Keratinocyte (primary cell): ENCODE measurements around the gene PSMF1. TPM values are rescaled to one million over a fixed set of nuclear protein-coding genes. Genes with fewer than 3 reads are reported as not detected.
"Not testable (repeated sequence)": the region's sequence is repeated elsewhere in the genome, so short reads cannot be mapped to it uniquely, and the experiment has no call there.

Source experiments
- DNase-seq: peaks from one replicate; pipeline ENCODE4 v3.0.0-alpha.2; 2011; ENCODE audit warnings: low read depth, missing footprints, low spot score
- FAIRE-seq: peaks from 2 replicates; lab custom pipeline; 2011; peaks lifted over from hg19 to GRCh38; lab: Jason Lieb, UNC
- H2AFZ ChIP-seq: 2 replicates; pipeline ENCODE4 v1.6.0; 2012; ENCODE audit warnings: low read length, control low read depth, inconsistent platforms; ENCODE audit not compliant: control insufficient read depth
- H3K27ac ChIP-seq: 2 replicates; pipeline ENCODE4 v1.5.1; 2011; ENCODE audit warnings: low read length; ENCODE audit not compliant: control insufficient read depth, insufficient read depth
- H3K27me3 ChIP-seq: 3 replicates; pipeline ENCODE4 v1.6.0; 2011; ENCODE audit warnings: low read length; ENCODE audit not compliant: control insufficient read depth, insufficient read depth; ENCODE audit errors: extremely low read depth
- H3K36me3 ChIP-seq, 2 experiments: 2 replicates in 1 of 2; 3 replicates in 1 of 2; pipeline ENCODE4 v1.5.1; 2011; ENCODE audit warnings: low read length in 2 of 2, mild to moderate bottlenecking in 1 of 2; ENCODE audit not compliant: control insufficient read depth in 2 of 2, insufficient read depth in 2 of 2; ENCODE audit errors: extremely low read depth in 1 of 2
- H3K4me1 ChIP-seq: 3 replicates; pipeline ENCODE4 v1.5.1; 2011; ENCODE audit warnings: low read length; ENCODE audit not compliant: control insufficient read depth, insufficient read depth; ENCODE audit errors: extremely low read depth
- H3K4me2 ChIP-seq: 3 replicates; pipeline ENCODE4 v1.6.0; 2011; ENCODE audit warnings: low read depth, low read length; ENCODE audit not compliant: control insufficient read depth, insufficient read depth; ENCODE audit errors: extremely low read depth
- H3K4me3 ChIP-seq, 3 experiments: fragments of 200-600 bp in 1 of 3; sonication (generic) in 1 of 3; 2 replicates in 2 of 3; 3 replicates in 1 of 3; pipeline ENCODE4 v1.5.1; 2011 to 2016; ENCODE audit warnings: low read length in 3 of 3, mild to moderate bottlenecking in 3 of 3, control low read depth in 2 of 3, inconsistent platforms in 1 of 3, low read depth in 1 of 3, mixed read lengths in 1 of 3, mixed run types in 1 of 3, moderate library complexity in 1 of 3; ENCODE audit not compliant: control insufficient read depth in 2 of 3, insufficient read depth in 2 of 3; ENCODE audit errors: extremely low read depth in 1 of 3
- H3K79me2 ChIP-seq: 2 replicates; pipeline ENCODE4 v1.6.0; 2012; ENCODE audit warnings: low read length; ENCODE audit not compliant: control insufficient read depth, insufficient read depth
- H3K9ac ChIP-seq: 3 replicates; pipeline ENCODE4 v1.6.0; 2011; ENCODE audit warnings: low read length; ENCODE audit not compliant: control insufficient read depth, insufficient read depth; ENCODE audit errors: extremely low read depth
- H3K9me1 ChIP-seq: 3 replicates; pipeline ENCODE4 v1.6.0; 2011; ENCODE audit warnings: low read length; ENCODE audit not compliant: control insufficient read depth, insufficient read depth; ENCODE audit errors: extremely low read depth
- H3K9me3 ChIP-seq: 2 replicates; pipeline ENCODE4 v1.5.1; 2012; ENCODE audit warnings: low read depth, low read length; ENCODE audit not compliant: control insufficient read depth
- H4K20me1 ChIP-seq: 3 replicates; pipeline ENCODE4 v1.6.0; 2011; ENCODE audit warnings: low read length; ENCODE audit not compliant: control insufficient read depth, insufficient read depth; ENCODE audit errors: extremely low read depth
- CTCF ChIP-seq, 3 experiments: IDR thresholded peaks in 1 of 3; conservative IDR thresholded peaks in 1 of 3; optimal IDR thresholded peaks in 1 of 3; 2 replicates in 2 of 3; 3 replicates in 1 of 3; pipeline versions ENCODE3 to v1.5.1; 2011; ENCODE audit warnings: low read length in 3 of 3, mild to moderate bottlenecking in 3 of 3, moderate library complexity in 2 of 3, control low read depth in 1 of 3, inconsistent platforms in 1 of 3; ENCODE audit not compliant: insufficient read depth in 2 of 3; ENCODE audit errors: extremely low read depth in 1 of 3
- EZH2 ChIP-seq: IDR thresholded peaks from one replicate; pipeline ENCODE4 v1.6.1; 2012; ENCODE audit warnings: inconsistent platforms, mild to moderate bottlenecking, low read length, moderate library complexity
- dilution Hi-C: fragments of 300-500 bp; cut with MboI; formaldehyde crosslinking; loops from one replicate; pipeline ENCODE4 v1.7.0; 2020; ENCODE audit warnings: low sequenced_read_pairs; ENCODE audit not compliant: extremely low pct_ligation_motif_present
- polyA plus RNA-seq, 5 experiments: library from polyadenylated mRNA; depleted of rRNA in 3 of 5; stranded (reverse) in 3 of 5; stranded (forward) in 1 of 5; unstranded in 1 of 5; fragments of >200 nt; gene quantifications; 1 replicate in 1 of 5; 2 replicates in 3 of 5; 3 replicates in 1 of 5; pipeline versions ENCODE4 v1.2.1 to v1.2.3, GENCODE V29; 2011 to 2012; ENCODE audit warnings: missing spikeins in 2 of 5, low read depth in 1 of 5, low replicate concordance in 1 of 5

Gene PSMF1
- polyA plus RNA-seq, 1 donor (not counting 4 experiments of a cell fraction or from before 2014, with no cell fraction given), result 58.5 TPM

- dilution Hi-C loops, result no loop called here
Observed at GRCh38 chr20:1214838-1215261, 96.4 kb downstream of the PSMF1 start.

DNA sequence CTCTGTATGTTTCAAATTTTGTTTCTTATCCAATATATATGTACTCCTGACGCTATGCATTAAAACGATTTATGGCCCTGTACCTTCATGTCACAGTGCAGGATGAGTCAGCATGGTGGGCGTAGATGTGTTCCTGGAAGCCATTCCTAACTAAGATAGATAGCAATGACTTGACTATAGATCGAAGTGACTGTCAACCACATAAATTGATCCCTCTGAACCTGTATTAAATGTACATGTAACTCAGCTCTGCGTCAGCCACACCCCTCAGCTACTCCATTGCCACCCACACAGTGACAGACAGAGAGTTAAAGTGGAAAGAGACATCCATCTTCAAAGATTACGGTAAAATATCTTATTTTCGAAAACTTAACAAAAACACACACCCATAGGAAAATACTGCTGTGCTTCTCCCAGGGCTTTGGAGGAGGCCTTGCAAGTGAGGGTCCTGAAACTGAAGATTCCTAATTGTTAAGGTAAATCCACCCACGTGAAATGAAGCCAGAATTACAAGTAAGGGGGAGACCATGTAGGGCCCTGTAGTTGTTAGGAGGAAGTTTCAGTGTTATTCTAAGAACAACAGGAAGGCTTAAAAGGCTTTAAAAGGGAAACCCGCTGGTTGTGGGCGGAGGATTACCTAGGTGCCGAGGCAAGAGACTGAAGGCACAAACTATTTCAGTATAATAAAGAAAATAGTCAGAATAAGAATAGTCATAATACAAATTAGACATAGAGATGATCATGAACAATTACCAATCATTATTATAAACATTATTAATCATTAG lies 97.2 kb downstream of the PSMF1 start:
- no peaks in the 10 kb centered on the region for H3K9me3 ChIP-seq
- no peaks in the 10 kb centered on the region for H3K36me3 ChIP-seq
- H3K27me3 ChIP-seq, result peaks cover 5% of the 10 kb centered on the region
- no peaks in the 10 kb centered on the region for H3K4me1 ChIP-seq
- no peak overlapping the region for H2AFZ ChIP-seq
- H3K4me3 ChIP-seq, result no peak overlapping the region
- DNase-seq (no peak), FAIRE-seq (no peak)
- no peaks in the 10 kb centered on the region for H3K9me1 ChIP-seq
- H3K27ac ChIP-seq, result no peak overlapping the region
- H3K9ac ChIP-seq, result no peak overlapping the region
- no peaks in the 10 kb centered on the region for H3K79me2 ChIP-seq
- no peak overlapping the region for H3K4me2 ChIP-seq
- TF ChIP-seq EZH2, result no peak
- no peak for TF ChIP-seq CTCF (optimal IDR thresholded peaks at IDR 0.05 in 1 of 3, IDR thresholded peaks at IDR 0.05 in 1 of 3, conservative IDR thresholded peaks at IDR 0.05 in 1 of 3; ENCODE audit: extremely low read depth in 1 of 3, insufficient read depth in 2 of 3, low read length in 3 of 3)
- H4K20me1 ChIP-seq, result no peaks in the 10 kb centered on the region
- dilution Hi-C loops, result no loop called here

More at GRCh38 chr20:1214838-1215261, 96.4 kb downstream of the PSMF1 start:
- TF ChIP-seq CTCF (optimal IDR thresholded peaks at IDR 0.05 in 1 of 3, IDR thresholded peaks at IDR 0.05 in 1 of 3, conservative IDR thresholded peaks at IDR 0.05 in 1 of 3; ENCODE audit: extremely low read depth in 1 of 3, insufficient read depth in 2 of 3, low read length in 3 of 3), result no peak
- TF ChIP-seq EZH2, result no peak
- no peaks in the 10 kb centered on the region for H3K9me1 ChIP-seq
- H4K20me1 ChIP-seq, result no peaks in the 10 kb centered on the region
- H3K79me2 ChIP-seq, result no peaks in the 10 kb centered on the region
- peaks cover 5% of the 10 kb centered on the region for H3K27me3 ChIP-seq
- H3K4me1 ChIP-seq, result no peaks in the 10 kb centered on the region
- no peak for DNase-seq
- no peaks in the 10 kb centered on the region for H3K36me3 ChIP-seq
- H3K4me3 ChIP-seq, result no peak overlapping the region
- no peak for FAIRE-seq
- no peak overlapping the region for H3K4me2 ChIP-seq
- H2AFZ ChIP-seq, result no peak overlapping the region
- H3K27ac ChIP-seq, result no peak overlapping the region
- H3K9me3 ChIP-seq, result no peaks in the 10 kb centered on the region
- no peak overlapping the region for H3K9ac ChIP-seq

- DNase-seq, H3K79me2 ChIP-seq: not testable (repeated sequence)
Observed at GRCh38 chr20:1216527-1217427, 98.4 kb downstream of the PSMF1 start.

More at GRCh38 chr20:1216527-1217427, 98.4 kb downstream of the PSMF1 start:
- H3K4me1 ChIP-seq, H3K4me3 ChIP-seq, H3K9me1 ChIP-seq, dilution Hi-C loops, H3K9ac ChIP-seq, FAIRE-seq, H3K27me3 ChIP-seq, H3K9me3 ChIP-seq, H4K20me1 ChIP-seq, H2AFZ ChIP-seq, H3K4me2 ChIP-seq, H3K36me3 ChIP-seq, H3K27ac ChIP-seq: not testable (repeated sequence)
